OCI-LY7 (cell line): ENCODE results near the gene COL8A1. TPM values are rescaled to one million over a fixed set of nuclear protein-coding genes. Genes with fewer than 3 reads are reported as not detected.

Experiments
- BruUV-seq: library from RNA; stranded (reverse); fragments of 400-500 nt; replicated peaks from 2 replicates; lab custom pipeline; 2021; lab: Mats Ljungman, UMichigan
- CTCF ChIA-PET: fragments of 300-600 bp; sonication (Branson Sonifier 250); formaldehyde crosslinking; loops from one replicate; lab custom pipeline; 2022; ENCODE audit warnings: antibody characterized with exemption; ENCODE audit not compliant: unreplicated experiment; lab: Charles Lee
- POLR2A ChIA-PET: fragments of 300-600 bp; sonication (Branson Sonifier 250); formaldehyde crosslinking; loops from one replicate; lab custom pipeline; 2022; ENCODE audit warnings: antibody characterized with exemption; lab: Charles Lee
- DNase-seq: peaks from one replicate; pipeline ENCODE4 v3.0.0-alpha.2; 2015; ENCODE audit warnings: low spot score
- H2AFZ ChIP-seq: fragments of 200-600 bp; sonication (generic), shearing (Covaris generic); 2 replicates; pipeline ENCODE4 v1.6.1; 2014; ENCODE audit warnings: mild to moderate bottlenecking, antibody characterized with exemption, low read length, moderate library complexity
- H3K27ac ChIP-seq: fragments of 200-600 bp; sonication (generic); 2 replicates; pipeline ENCODE4 v1.5.1; 2014; ENCODE audit warnings: mixed run types, low read depth, mild to moderate bottlenecking, moderate library complexity, low read length, inconsistent platforms; ENCODE audit not compliant: poor library complexity, severe bottlenecking
- H3K36me3 ChIP-seq: fragments of 200-600 bp; sonication (generic); 2 replicates; pipeline ENCODE4 v1.6.1; 2014; ENCODE audit warnings: mild to moderate bottlenecking, antibody characterized with exemption, low read length, moderate library complexity, mixed read lengths; ENCODE audit not compliant: insufficient read depth
- H3K4me1 ChIP-seq: fragments of 200-600 bp; sonication (generic); 2 replicates; pipeline ENCODE4 v1.5.1; 2014; ENCODE audit warnings: mild to moderate bottlenecking, low read length; ENCODE audit not compliant: insufficient read depth, poor library complexity, severe bottlenecking
- H3K4me2 ChIP-seq: fragments of 200-600 bp; sonication (generic); 2 replicates; pipeline ENCODE4 v1.6.1; 2014; ENCODE audit warnings: mild to moderate bottlenecking, low read length
- H3K4me3 ChIP-seq: fragments of 200-600 bp; sonication (generic); 2 replicates; pipeline ENCODE4 v1.5.1; 2014; ENCODE audit warnings: mild to moderate bottlenecking, low read depth, low read length; ENCODE audit not compliant: poor library complexity, severe bottlenecking
- H3K79me2 ChIP-seq: fragments of 200-600 bp; sonication (generic); 2 replicates; pipeline ENCODE4 v1.6.1; 2016; ENCODE audit warnings: low read depth, mild to moderate bottlenecking, low read length, moderate library complexity, mixed read lengths; ENCODE audit not compliant: insufficient read depth
- H3K9me2 ChIP-seq: fragments of 200-600 bp; sonication (generic); 2 replicates; pipeline ENCODE4 v1.6.1; 2016; ENCODE audit warnings: mild to moderate bottlenecking, low read length, mixed read lengths; ENCODE audit not compliant: insufficient read depth
- H3K9me3 ChIP-seq: fragments of 200-600 bp; sonication (generic); 2 replicates; pipeline ENCODE4 v1.6.1; 2014; ENCODE audit warnings: mild to moderate bottlenecking, mixed run types, low read length, mixed read lengths
- H4K20me1 ChIP-seq: fragments of 200-600 bp; sonication (generic); 2 replicates; pipeline ENCODE4 v1.6.1; 2014; ENCODE audit warnings: mild to moderate bottlenecking, antibody characterized with exemption, low read length, moderate library complexity, mixed read lengths; ENCODE audit not compliant: insufficient read depth
- EZH2phosphoT487 ChIP-seq: fragments of 200-600 bp; sonication (generic); IDR thresholded peaks from 2 replicates; pipeline ENCODE4 v1.6.1; 2018; ENCODE audit warnings: low read depth, borderline replicate concordance, mild to moderate bottlenecking, mixed run types, antibody characterized with exemption, low read length, moderate library complexity, mixed read lengths
- intact Hi-C: fragments of 100-400 bp; cut with micrococcal nuclease; formaldehyde crosslinking; loops from one replicate; pipeline ENCODE4 v1.10.0; 2022; ENCODE audit not compliant: unreplicated experiment
- total RNA-seq, 2 experiments: library from RNA; depleted of rRNA in 1 of 2; stranded (reverse); fragments of >200 nt in 1 of 2; shearing (Covaris generic) in 1 of 2; gene quantifications; 2 replicates each; pipeline ENCODE4 v1.2.3, GENCODE V29; 2014 to 2022
- TF ChIP-seq, protein P1 (sequence below): fragments of 200-600 bp; sonication (generic); conservative IDR thresholded peaks from 2 replicates; pipeline ENCODE4 v1.5.1; 2014; ENCODE audit warnings: mild to moderate bottlenecking, antibody characterized with exemption, low read length, moderate library complexity, mixed read lengths

The COL8A1 gene
- total RNA-seq, 2 experiments from 2014 or later: 0.10 TPM; not detected in 1

- BruUV-seq: no TSS peak
- ChIA-PET POLR2A (no interaction called here), CTCF (no interaction called here)
- H2AFZ ChIP-seq: no peak overlapping the region
- H3K4me1 ChIP-seq: no peaks in the 10 kb centered on the region
- no peak overlapping the region for H3K4me2 ChIP-seq
- H3K27ac ChIP-seq: no peak overlapping the region
- no peaks in the 10 kb centered on the region for H4K20me1 ChIP-seq
- no peak overlapping the region for H3K4me3 ChIP-seq
- DNase-seq: no peak
- no peaks in the 10 kb centered on the region for H3K36me3 ChIP-seq
- no peaks in the 10 kb centered on the region for H3K9me3 ChIP-seq
- H3K9me2 ChIP-seq: no peaks in the 10 kb centered on the region
- H3K79me2 ChIP-seq: no peaks in the 10 kb centered on the region
- TF ChIP-seq EZH2phosphoT487: no peak
- TF ChIP-seq, protein P1, sequence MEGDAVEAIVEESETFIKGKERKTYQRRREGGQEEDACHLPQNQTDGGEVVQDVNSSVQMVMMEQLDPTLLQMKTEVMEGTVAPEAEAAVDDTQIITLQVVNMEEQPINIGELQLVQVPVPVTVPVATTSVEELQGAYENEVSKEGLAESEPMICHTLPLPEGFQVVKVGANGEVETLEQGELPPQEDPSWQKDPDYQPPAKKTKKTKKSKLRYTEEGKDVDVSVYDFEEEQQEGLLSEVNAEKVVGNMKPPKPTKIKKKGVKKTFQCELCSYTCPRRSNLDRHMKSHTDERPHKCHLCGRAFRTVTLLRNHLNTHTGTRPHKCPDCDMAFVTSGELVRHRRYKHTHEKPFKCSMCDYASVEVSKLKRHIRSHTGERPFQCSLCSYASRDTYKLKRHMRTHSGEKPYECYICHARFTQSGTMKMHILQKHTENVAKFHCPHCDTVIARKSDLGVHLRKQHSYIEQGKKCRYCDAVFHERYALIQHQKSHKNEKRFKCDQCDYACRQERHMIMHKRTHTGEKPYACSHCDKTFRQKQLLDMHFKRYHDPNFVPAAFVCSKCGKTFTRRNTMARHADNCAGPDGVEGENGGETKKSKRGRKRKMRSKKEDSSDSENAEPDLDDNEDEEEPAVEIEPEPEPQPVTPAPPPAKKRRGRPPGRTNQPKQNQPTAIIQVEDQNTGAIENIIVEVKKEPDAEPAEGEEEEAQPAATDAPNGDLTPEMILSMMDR: no peak
- intact Hi-C loops: no loop called here
Measured at GRCh38 chr3:99601515-99601914, 36.9 kb upstream of the COL8A1 start.

DNA sequence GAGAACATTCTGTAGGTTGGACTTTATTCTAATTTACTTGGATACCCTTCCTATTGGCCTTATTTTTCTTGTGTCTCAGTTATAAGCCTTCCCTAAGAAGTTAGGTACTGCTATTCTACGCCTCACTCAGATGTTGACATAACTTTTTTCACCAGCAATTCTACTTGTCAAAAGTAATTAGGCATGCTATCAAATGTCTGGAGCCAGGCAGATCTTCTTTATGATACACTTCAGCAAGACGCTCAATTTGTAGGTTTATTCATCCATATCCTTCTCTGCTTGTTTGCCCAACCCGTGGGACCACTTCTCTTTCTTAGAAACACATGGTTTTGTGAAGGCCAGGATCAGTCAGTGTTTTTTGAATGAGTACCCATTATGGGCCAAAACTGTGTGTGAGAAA is 36.2 kb upstream of the COL8A1 start:
- CTCF ChIA-PET: no interaction called here
- intact Hi-C loops: no loop called here
- Histone ChIP-seq H2AFZ (no peak overlapping the region), H3K4me3 (no peak overlapping the region), H3K9me2 (no peaks in the 10 kb centered on the region), H4K20me1 (no peaks in the 10 kb centered on the region), H3K9me3 (no peaks in the 10 kb centered on the region), H3K27ac (no peak overlapping the region), H3K4me2 (no peak overlapping the region), H3K36me3 (no peaks in the 10 kb centered on the region), H3K4me1 (no peaks in the 10 kb centered on the region), H3K79me2 (no peaks in the 10 kb centered on the region)
- no peak for DNase-seq
- TF ChIP-seq EZH2phosphoT487: no peak
- TF ChIP-seq, protein P1: no peak
- POLR2A ChIA-PET: interaction anchor here (0.7 kb wide), 1 partner anchor 13 kb away, joined by 4 read pairs; no protein-coding TSS in a partner anchor
- no TSS peak for BruUV-seq

GRCh38 chr3:99607151-99607550 is 31.2 kb upstream of the COL8A1 start:
- CTCF ChIA-PET: no interaction called here
- H2AFZ ChIP-seq: no peak overlapping the region
- H3K4me3 ChIP-seq: no peak overlapping the region
- no TSS peak for BruUV-seq
- POLR2A ChIA-PET: no interaction called here
- no peaks in the 10 kb centered on the region for H3K9me2 ChIP-seq
- H3K4me1 ChIP-seq: no peaks in the 10 kb centered on the region
- intact Hi-C loops: no loop called here
- no peaks in the 10 kb centered on the region for H3K9me3 ChIP-seq
- H4K20me1 ChIP-seq: no peaks in the 10 kb centered on the region
- TF ChIP-seq, protein P1: no peak
- no peak for TF ChIP-seq EZH2phosphoT487
- no peaks in the 10 kb centered on the region for H3K79me2 ChIP-seq
- H3K36me3 ChIP-seq: no peaks in the 10 kb centered on the region
- H3K4me2 ChIP-seq: no peak overlapping the region
- H3K27ac ChIP-seq: no peak overlapping the region
- DNase-seq: no peak
